H9 (cell line): ENCODE measurements around the gene MKX. TPM values are rescaled to one million over a fixed set of nuclear protein-coding genes. Genes with fewer than 3 reads are reported as not detected.

Source experiments
- DNase-seq: peaks from one replicate; pipeline ENCODE4 v3.0.0-alpha.2; 2017
- H2AFZ ChIP-seq: one replicate; pipeline ENCODE4 v1.6.1; 2013; ENCODE audit warnings: mild to moderate bottlenecking, low read length, control low read depth, moderate library complexity
- H2AK5ac ChIP-seq: 2 replicates; pipeline ENCODE4 v1.6.1; 2013; ENCODE audit warnings: low read length, control low read depth, mixed read lengths; ENCODE audit not compliant: insufficient read length
- H2BK120ac ChIP-seq: one replicate; pipeline ENCODE4 v1.6.1; 2013; ENCODE audit warnings: low read depth, mild to moderate bottlenecking, low read length, control low read depth, inconsistent platforms; ENCODE audit not compliant: poor library complexity, severe bottlenecking
- H2BK12ac ChIP-seq: 2 replicates; pipeline ENCODE4 v1.6.1; 2013; ENCODE audit warnings: low read length, control low read depth, mixed read lengths, low read depth; ENCODE audit not compliant: insufficient read length
- H2BK15ac ChIP-seq: 2 replicates; pipeline ENCODE4 v1.6.1; 2013; ENCODE audit warnings: low read depth, low read length, control low read depth
- H2BK20ac ChIP-seq: one replicate; pipeline ENCODE4 v1.6.1; 2013; ENCODE audit warnings: low read depth, mild to moderate bottlenecking, low read length, control low read depth, inconsistent platforms; ENCODE audit not compliant: poor library complexity, severe bottlenecking
- H2BK5ac ChIP-seq: 2 replicates; pipeline ENCODE4 v1.6.1; 2013; ENCODE audit warnings: low read length, control low read depth, mixed read lengths; ENCODE audit not compliant: insufficient read length
- H3K14ac ChIP-seq: 2 replicates; pipeline ENCODE4 v1.6.1; 2013; ENCODE audit warnings: low read length, control low read depth; ENCODE audit not compliant: insufficient read depth
- H3K18ac ChIP-seq: 2 replicates; pipeline ENCODE4 v1.6.1; 2013; ENCODE audit warnings: low read depth, mild to moderate bottlenecking, mixed read lengths, low read length, control low read depth; ENCODE audit not compliant: insufficient read length
- H3K23ac ChIP-seq: 2 replicates; pipeline ENCODE4 v1.6.1; 2013; ENCODE audit warnings: low read length, control low read depth, mixed read lengths, low read depth; ENCODE audit not compliant: insufficient read length
- H3K23me2 ChIP-seq: 2 replicates; pipeline ENCODE4 v1.6.1; 2013; ENCODE audit warnings: low read depth, mild to moderate bottlenecking, mixed read lengths, low read length, control low read depth; ENCODE audit not compliant: insufficient read length, poor library complexity, severe bottlenecking
- H3K27ac ChIP-seq: 2 replicates; pipeline ENCODE4 v1.5.1; 2013; ENCODE audit warnings: low read length, control low read depth, mixed read lengths, low read depth; ENCODE audit not compliant: insufficient read length
- H3K27me3 ChIP-seq: 2 replicates; pipeline ENCODE4 v1.6.1; 2013; ENCODE audit warnings: low read length, control low read depth, inconsistent platforms; ENCODE audit not compliant: insufficient read depth
- H3K4ac ChIP-seq: 2 replicates; pipeline ENCODE4 v1.6.1; 2013; ENCODE audit warnings: low read depth, mild to moderate bottlenecking, control low read depth, inconsistent platforms, low read length, moderate library complexity
- H3K4me1 ChIP-seq: 2 replicates; pipeline ENCODE4 v1.6.1; 2013; ENCODE audit warnings: low read length, control low read depth, inconsistent platforms; ENCODE audit not compliant: insufficient read depth
- H3K4me2 ChIP-seq: 2 replicates; pipeline ENCODE4 v1.6.1; 2013; ENCODE audit warnings: low read length, control low read depth, mixed read lengths; ENCODE audit not compliant: insufficient read length, insufficient read depth
- H3K56ac ChIP-seq: 2 replicates; pipeline ENCODE4 v1.6.1; 2013; ENCODE audit warnings: low read depth, mild to moderate bottlenecking, mixed read lengths, low read length, control low read depth; ENCODE audit not compliant: insufficient read length
- H3K79me1 ChIP-seq: 2 replicates; pipeline ENCODE4 v1.6.1; 2013; ENCODE audit warnings: low read depth, mild to moderate bottlenecking, moderate library complexity, low read length, control low read depth, inconsistent platforms; ENCODE audit not compliant: insufficient read depth, poor library complexity, severe bottlenecking
- H3K79me2 ChIP-seq: 2 replicates; pipeline ENCODE4 v1.6.1; 2013; ENCODE audit warnings: low read length, control low read depth, inconsistent platforms; ENCODE audit not compliant: insufficient read depth
- H3K9ac ChIP-seq: 2 replicates; pipeline ENCODE4 v1.6.1; 2013; ENCODE audit warnings: low read length, control low read depth, mixed read lengths; ENCODE audit not compliant: insufficient read length; ENCODE audit errors: extremely low read depth
- H3K9me3 ChIP-seq: one replicate; pipeline ENCODE4 v1.6.1; 2013; ENCODE audit warnings: low read depth, low read length, inconsistent platforms; ENCODE audit not compliant: control insufficient read depth
- H3T11ph ChIP-seq: one replicate; pipeline ENCODE4 v1.6.1; 2013; ENCODE audit warnings: mild to moderate bottlenecking, low read length, control low read depth, inconsistent platforms
- H4K20me1 ChIP-seq: one replicate; pipeline ENCODE4 v1.6.1; 2013; ENCODE audit not compliant: control insufficient read depth, insufficient read length, insufficient read depth
- H4K5ac ChIP-seq: 2 replicates; pipeline ENCODE4 v1.6.1; 2013; ENCODE audit warnings: low read depth, mild to moderate bottlenecking, mixed read lengths, low read length, control low read depth; ENCODE audit not compliant: insufficient read length
- H4K8ac ChIP-seq: replicated peaks from 2 replicates; pipeline ENCODE4 v1.6.1; 2013; ENCODE audit warnings: low read length, control low read depth, mixed read lengths, low read depth; ENCODE audit not compliant: insufficient read length
- H4K91ac ChIP-seq: 2 replicates; pipeline ENCODE4 v1.6.1; 2013; ENCODE audit warnings: low read depth, mild to moderate bottlenecking, moderate library complexity, mixed read lengths, low read length, control low read depth; ENCODE audit not compliant: insufficient read length
- H3K27ac Mint-ChIP-seq, 3 experiments: 2 replicates in 2 of 3; 3 replicates in 1 of 3; pipeline ENCODE4 v1.8.0; 2020 to 2021; ENCODE audit warnings: mixed read lengths in 3 of 3, mild to moderate bottlenecking in 1 of 3, moderate library complexity in 1 of 3
- H3K27me3 Mint-ChIP-seq: 2 replicates; pipeline ENCODE4 v1.8.0; 2021; ENCODE audit warnings: low read depth, mild to moderate bottlenecking, moderate library complexity, mixed read lengths
- H3K36me3 Mint-ChIP-seq, 3 experiments: 2 replicates in 2 of 3; 3 replicates in 1 of 3; pipeline ENCODE4 v1.8.0; 2020 to 2021; ENCODE audit warnings: low read depth in 3 of 3, mixed read lengths in 3 of 3; ENCODE audit not compliant: insufficient read depth in 1 of 3
- H3K4me1 Mint-ChIP-seq, 2 experiments: 2 replicates each; pipeline ENCODE4 v1.8.0; 2020; ENCODE audit warnings: mixed read lengths in 2 of 2
- H3K4me3 Mint-ChIP-seq, 2 experiments: 2 replicates in 1 of 2; 3 replicates in 1 of 2; pipeline ENCODE4 v1.8.0; 2020 to 2021; ENCODE audit warnings: mild to moderate bottlenecking in 2 of 2, mixed read lengths in 2 of 2, moderate library complexity in 1 of 2
- H3K9me3 Mint-ChIP-seq, 2 experiments: 2 replicates in 1 of 2; 3 replicates in 1 of 2; pipeline ENCODE4 v1.8.0; 2020; ENCODE audit warnings: mild to moderate bottlenecking in 2 of 2, mixed read lengths in 2 of 2, moderate library complexity in 1 of 2
- CTCF ChIP-seq: fragments of 200-600 bp; sonication (generic); conservative IDR thresholded peaks from 3 replicates; pipeline ENCODE4 v1.8.0; 2021; ENCODE audit warnings: antibody characterized with exemption, mild to moderate bottlenecking
- WGBS: extraction: QIAGEN DNeasy Blood & Tissue Kit; methylation state at CpG from one replicate; pipeline ENCODE4 v1.1.7; 2013; ENCODE audit warnings: missing lambda C conversion rate, low lambda C conversion rate, mixed read lengths; ENCODE audit not compliant: insufficient read length; ENCODE audit errors: extremely low coverage; 5-methylcytosine and 5-hydroxymethylcytosine counted together
- total RNA-seq: library from RNA; stranded (reverse); gene quantifications from 2 replicates; pipeline ENCODE4 v1.2.1, GENCODE V29; 2021

Gene MKX
- total RNA-seq, 1 experiment from 2014 or later, result 0.46 TPM

- no peak overlapping the region for H2AFZ ChIP-seq
- no peaks in the 10 kb centered on the region for H4K20me1 ChIP-seq
- no peak overlapping the region for H2AK5ac ChIP-seq
- Mint-ChIP-seq H3K27ac (no peak overlapping the region), H3K36me3 (no peaks in the 10 kb centered on the region), H3K4me3 (no peak overlapping the region), H3K4me1 (no peaks in the 10 kb centered on the region), H3K9me3 (no peaks in the 10 kb centered on the region), H3K27me3 (no peaks in the 10 kb centered on the region; the same call in 1 of the 2 replicates)
- H3K56ac ChIP-seq, result no peak overlapping the region
- no peak overlapping the region for H3K14ac ChIP-seq
- no peaks in the 10 kb centered on the region for H3K9me3 ChIP-seq
- no peak for TF ChIP-seq CTCF
- H3K4me1 ChIP-seq, result no peaks in the 10 kb centered on the region
- H3K23ac ChIP-seq, result no peak overlapping the region
- no peak overlapping the region for H2BK5ac ChIP-seq
- H3K4me2 ChIP-seq, result no peak overlapping the region
- no peak overlapping the region for H4K5ac ChIP-seq
- no peak overlapping the region for H2BK120ac ChIP-seq
- no peak overlapping the region for H3K9ac ChIP-seq
- H3K18ac ChIP-seq, result no peak overlapping the region
- no peak overlapping the region for H3K4ac ChIP-seq
- H3K27me3 ChIP-seq, result 0 out of 2 replicates have a peak, but pooled peaks cover 1% of the 10 kb centered on the region
- H2BK15ac ChIP-seq, result no peak overlapping the region
- H3K23me2 ChIP-seq, result no peaks in the 10 kb centered on the region
- no peak for DNase-seq
- H2BK20ac ChIP-seq, result no peak overlapping the region
- H4K8ac ChIP-seq, result no peak overlapping the region
- H4K91ac ChIP-seq, result no peak overlapping the region
- H3K27ac ChIP-seq, result no peak overlapping the region
- WGBS, result no CpG with 5 or more reads among the region's 3 CpGs
- no peaks in the 10 kb centered on the region for H3K79me1 ChIP-seq
- H2BK12ac ChIP-seq, result no peak overlapping the region
- no peak overlapping the region for H3T11ph ChIP-seq
- H3K79me2 ChIP-seq, result no peaks in the 10 kb centered on the region
Observed at GRCh38 chr10:27717224-27717623, 28.4 kb downstream of the MKX start.
